Mammary epithelial cell (primary cell): ENCODE results near the gene CHMP4A.
A peak's percentile ranks its signal among the peaks of the same experiment; 100 is the strongest.

Experiments
- EZH2 ChIP-seq: IDR thresholded peaks from 2 replicates; pipeline ENCODE4 v1.6.1; 2012; ENCODE audit warnings: low read length, inconsistent platforms, borderline replicate concordance
- TF ChIP-seq, protein P1 (sequence below), 2 donors: IDR thresholded peaks in 1 of 2; conservative IDR thresholded peaks in 1 of 2; 2 replicates each; pipeline ENCODE4 v1.5.1; 2011 to 2012; ENCODE audit warnings: inconsistent platforms in 2 of 2, low read length in 2 of 2, mild to moderate bottlenecking in 2 of 2, control low read depth in 1 of 2, low read depth in 1 of 2; ENCODE audit not compliant: insufficient read depth in 1 of 2; ENCODE audit errors: extremely low read depth in 1 of 2

DNA sequence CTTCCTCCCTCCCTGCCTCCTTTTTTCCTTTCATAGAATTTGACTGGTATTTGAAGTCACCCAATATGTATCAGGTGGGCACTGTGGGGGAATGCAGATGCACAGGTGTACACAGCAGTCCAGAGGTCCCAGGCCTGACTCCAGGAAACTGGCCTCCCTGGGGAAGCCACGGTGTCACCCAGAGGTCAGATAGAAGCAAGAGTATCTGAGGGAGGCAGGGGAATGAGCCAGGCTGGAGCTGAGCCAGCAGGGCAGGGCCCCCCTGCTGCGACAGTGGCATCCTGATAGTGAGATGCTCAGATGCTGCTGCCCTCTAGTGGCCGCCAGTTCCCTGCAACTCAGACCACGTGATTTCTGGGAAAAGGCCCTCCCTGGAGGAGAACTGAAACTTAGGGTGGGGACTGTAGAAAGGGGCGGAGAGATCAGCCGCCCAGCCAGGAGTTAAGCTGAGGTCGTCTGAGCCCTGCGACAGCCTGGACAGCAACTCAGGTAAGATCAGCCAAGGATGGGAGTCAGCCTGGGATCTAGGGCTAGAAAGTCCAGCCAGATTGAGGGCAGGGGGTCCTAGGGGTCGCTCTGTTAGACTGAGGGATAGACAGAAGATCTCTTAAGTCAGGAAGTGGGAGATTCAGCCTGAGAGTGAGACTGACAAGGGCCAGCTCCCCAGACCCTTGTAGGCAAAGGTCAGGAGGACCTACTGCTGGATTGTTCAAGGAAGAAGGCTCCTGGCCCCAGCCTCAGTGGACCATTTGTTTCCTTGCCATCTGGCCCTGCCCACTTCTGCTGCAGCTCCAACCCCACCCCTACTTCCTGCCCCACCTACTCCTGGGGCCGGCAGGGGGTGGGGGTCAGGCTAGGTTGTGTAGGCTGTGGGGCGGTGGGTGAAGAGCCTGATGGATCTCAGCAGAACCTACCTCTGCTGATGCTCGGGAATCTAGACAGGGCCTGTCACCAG is 52.2 kb downstream of the CHMP4A start, which contains the start of gene IRF9:
- TF ChIP-seq EZH2 = no peak
- TF ChIP-seq, protein P1, sequence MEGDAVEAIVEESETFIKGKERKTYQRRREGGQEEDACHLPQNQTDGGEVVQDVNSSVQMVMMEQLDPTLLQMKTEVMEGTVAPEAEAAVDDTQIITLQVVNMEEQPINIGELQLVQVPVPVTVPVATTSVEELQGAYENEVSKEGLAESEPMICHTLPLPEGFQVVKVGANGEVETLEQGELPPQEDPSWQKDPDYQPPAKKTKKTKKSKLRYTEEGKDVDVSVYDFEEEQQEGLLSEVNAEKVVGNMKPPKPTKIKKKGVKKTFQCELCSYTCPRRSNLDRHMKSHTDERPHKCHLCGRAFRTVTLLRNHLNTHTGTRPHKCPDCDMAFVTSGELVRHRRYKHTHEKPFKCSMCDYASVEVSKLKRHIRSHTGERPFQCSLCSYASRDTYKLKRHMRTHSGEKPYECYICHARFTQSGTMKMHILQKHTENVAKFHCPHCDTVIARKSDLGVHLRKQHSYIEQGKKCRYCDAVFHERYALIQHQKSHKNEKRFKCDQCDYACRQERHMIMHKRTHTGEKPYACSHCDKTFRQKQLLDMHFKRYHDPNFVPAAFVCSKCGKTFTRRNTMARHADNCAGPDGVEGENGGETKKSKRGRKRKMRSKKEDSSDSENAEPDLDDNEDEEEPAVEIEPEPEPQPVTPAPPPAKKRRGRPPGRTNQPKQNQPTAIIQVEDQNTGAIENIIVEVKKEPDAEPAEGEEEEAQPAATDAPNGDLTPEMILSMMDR (conservative IDR thresholded peaks at IDR 0.05 in 1 of 2, IDR thresholded peaks at IDR 0.05 in 1 of 2; ENCODE audit: extremely low read depth in 1 of 2, insufficient read depth in 1 of 2, low read depth in 1 of 2, low read length in 2 of 2) = peak; percentile 93 to 98
